ENCODE measurements around the gene ITGA7. TPM values are rescaled to one million over a fixed set of nuclear protein-coding genes. Genes with fewer than 3 reads are reported as not detected.
"Not testable (repeated sequence)": the region's sequence is repeated elsewhere in the genome, so short reads cannot be mapped to it uniquely, and the experiment has no call there.

ITGA7 gene
- total and polyA plus RNA-seq, 4 donors = 34.4 to 115 (median 66.4) TPM

DNA sequence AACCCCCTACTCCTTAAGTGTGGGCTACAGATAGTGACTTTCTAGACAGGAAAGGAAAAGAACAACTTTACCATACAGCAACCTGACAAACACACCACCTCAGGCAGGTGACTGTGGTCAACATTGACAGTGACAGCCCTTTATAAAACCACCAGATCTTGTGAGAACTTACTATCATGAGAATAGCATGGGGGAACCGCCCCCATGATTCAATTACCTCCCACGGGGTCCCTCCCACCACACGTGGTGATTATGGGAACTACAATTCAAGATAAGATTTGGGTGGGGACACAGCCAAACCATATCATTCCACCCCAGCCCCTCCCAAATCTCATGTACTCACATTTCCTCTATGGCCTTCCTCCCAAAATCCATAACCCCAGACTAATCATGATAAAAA, 54.7 kb downstream of the ITGA7 start:
- no peak for DNase-seq (ENCODE audit: low read depth in 4 of 6, low spot score in 6 of 6)
- no peaks in the 10 kb centered on the region for H3K27me3 ChIP-seq (ENCODE audit: control insufficient read depth, insufficient read depth, low read length)
- H3K9me3 ChIP-seq (ENCODE audit: control insufficient read depth, insufficient read depth, low read length) = no peaks in the 10 kb centered on the region
- WGBS (ENCODE audit: insufficient coverage) = 75% methylated on average over 2 of the region's 3 CpGs
- no peaks in the 10 kb centered on the region for H3K36me3 ChIP-seq (ENCODE audit: control insufficient read depth, insufficient read depth, low read length)
- no peaks in the 10 kb centered on the region for H3K4me1 ChIP-seq (ENCODE audit: control insufficient read depth, insufficient read depth, low read length)
- H3K27ac ChIP-seq (ENCODE audit: low read depth, low read length) = no peak overlapping the region
- H3K4me3 ChIP-seq (ENCODE audit: low read depth, low read length) = no peak overlapping the region

DNA sequence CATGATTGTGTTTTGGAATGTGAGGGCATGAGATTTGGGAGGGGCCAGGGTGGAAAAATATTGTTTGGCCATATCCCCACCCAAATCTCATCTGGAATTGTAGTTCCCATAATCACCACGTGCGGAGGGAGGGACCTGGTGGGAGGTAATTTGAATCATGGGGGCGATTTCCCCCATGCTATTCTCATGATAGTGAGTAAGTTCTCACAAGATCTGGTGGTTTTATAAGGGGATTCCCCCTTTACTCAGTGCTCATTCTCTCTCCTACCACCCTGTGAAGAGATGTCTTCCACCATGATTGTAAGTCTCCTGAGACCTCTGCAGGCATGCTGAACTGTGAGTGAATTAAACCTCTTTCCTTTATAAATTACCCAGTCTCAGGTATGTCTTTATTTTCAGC, 55.4 kb downstream of the ITGA7 start:
- no peaks in the 10 kb centered on the region for H3K36me3 ChIP-seq (ENCODE audit: control insufficient read depth, insufficient read depth, low read length)
- no peak overlapping the region for H3K4me3 ChIP-seq (ENCODE audit: low read depth, low read length)
- no peak overlapping the region for H3K27ac ChIP-seq (ENCODE audit: low read depth, low read length)
- DNase-seq (ENCODE audit: low read depth in 4 of 6, low spot score in 6 of 6) = no peak
- H3K4me1 ChIP-seq (ENCODE audit: control insufficient read depth, insufficient read depth, low read length) = no peaks in the 10 kb centered on the region
- no peaks in the 10 kb centered on the region for H3K27me3 ChIP-seq (ENCODE audit: control insufficient read depth, insufficient read depth, low read length)
- no CpG with 5 or more reads among the region's 3 CpGs for WGBS (ENCODE audit: insufficient coverage)
- no peaks in the 10 kb centered on the region for H3K9me3 ChIP-seq (ENCODE audit: control insufficient read depth, insufficient read depth, low read length)

DNA sequence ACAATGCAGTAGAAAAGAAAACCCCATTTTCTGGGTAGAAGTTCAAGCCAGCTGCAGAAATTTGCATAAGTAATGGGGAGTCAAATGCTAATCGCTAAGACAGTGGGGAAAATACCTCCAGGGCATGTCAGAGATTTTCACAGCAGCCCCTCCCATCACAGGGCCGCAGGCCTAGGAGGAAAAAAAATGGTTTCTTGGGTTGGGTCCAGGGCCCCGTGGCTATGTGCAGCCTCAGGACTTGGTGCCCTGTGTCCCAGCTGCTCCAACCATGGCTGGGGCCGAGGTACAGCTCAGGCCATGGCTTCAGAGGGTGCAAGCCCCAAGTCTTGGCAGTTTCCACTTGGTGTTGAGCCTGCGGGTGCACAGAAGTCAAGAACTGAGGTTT, 56.4 kb downstream of the ITGA7 start:
- no peaks in the 10 kb centered on the region for H3K36me3 ChIP-seq (ENCODE audit: control insufficient read depth, insufficient read depth, low read length)
- H3K9me3 ChIP-seq (ENCODE audit: control insufficient read depth, insufficient read depth, low read length) = no peaks in the 10 kb centered on the region
- DNase-seq (ENCODE audit: low read depth in 4 of 6, low spot score in 6 of 6) = no peak
- no peak overlapping the region for H3K4me3 ChIP-seq (ENCODE audit: low read depth, low read length)
- peaks cover 4% of the 10 kb centered on the region for H3K4me1 ChIP-seq (ENCODE audit: control insufficient read depth, insufficient read depth, low read length)
- H3K27ac ChIP-seq (ENCODE audit: low read depth, low read length) = no peak overlapping the region
- no peaks in the 10 kb centered on the region for H3K27me3 ChIP-seq (ENCODE audit: control insufficient read depth, insufficient read depth, low read length)
- WGBS (ENCODE audit: insufficient coverage) = 83% methylated on average over 3 of the region's 5 CpGs

DNA sequence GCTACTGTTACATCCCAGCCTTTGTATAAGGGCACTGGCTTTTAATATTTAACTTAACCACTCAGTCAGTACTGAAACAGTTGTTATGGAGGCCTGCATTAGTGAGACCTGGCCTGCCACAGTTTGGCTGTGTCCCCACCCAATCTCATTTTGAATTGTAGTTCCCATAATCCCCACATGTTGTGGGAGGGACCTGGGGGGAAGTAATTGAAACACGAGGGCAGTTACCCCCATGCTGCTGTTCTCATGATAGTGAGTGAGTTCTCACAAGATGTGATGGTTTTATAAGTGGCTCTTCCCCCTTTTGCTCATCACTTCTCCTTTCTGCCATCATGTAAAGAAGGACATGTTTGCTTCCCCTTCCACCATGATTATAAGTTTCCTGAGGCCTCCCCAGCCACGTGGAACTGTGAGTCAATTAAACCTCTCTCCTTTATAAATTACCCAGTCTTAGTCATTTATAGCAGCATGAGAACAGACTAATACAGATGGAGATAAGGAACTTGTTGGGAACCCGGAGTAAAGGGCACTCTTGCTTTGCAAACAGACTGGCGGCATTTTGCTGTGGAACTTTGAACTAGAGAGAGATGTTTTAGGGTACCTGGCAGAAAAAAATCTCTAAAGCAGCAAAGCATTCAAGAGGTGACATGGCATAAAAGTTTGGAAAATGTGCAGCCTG, 56.9 kb downstream of the ITGA7 start:
- DNase-seq (ENCODE audit: low read depth in 4 of 6, low spot score in 6 of 6); H3K27me3 ChIP-seq (ENCODE audit: control insufficient read depth, insufficient read depth, low read length); H3K4me3 ChIP-seq (ENCODE audit: low read depth, low read length); H3K4me1 ChIP-seq (ENCODE audit: control insufficient read depth, insufficient read depth, low read length); H3K36me3 ChIP-seq (ENCODE audit: control insufficient read depth, insufficient read depth, low read length); H3K9me3 ChIP-seq (ENCODE audit: control insufficient read depth, insufficient read depth, low read length); H3K27ac ChIP-seq (ENCODE audit: low read depth, low read length): not testable (repeated sequence)
- 79% methylated on average over 2 of the region's 4 CpGs for WGBS (ENCODE audit: insufficient coverage)

DNA sequence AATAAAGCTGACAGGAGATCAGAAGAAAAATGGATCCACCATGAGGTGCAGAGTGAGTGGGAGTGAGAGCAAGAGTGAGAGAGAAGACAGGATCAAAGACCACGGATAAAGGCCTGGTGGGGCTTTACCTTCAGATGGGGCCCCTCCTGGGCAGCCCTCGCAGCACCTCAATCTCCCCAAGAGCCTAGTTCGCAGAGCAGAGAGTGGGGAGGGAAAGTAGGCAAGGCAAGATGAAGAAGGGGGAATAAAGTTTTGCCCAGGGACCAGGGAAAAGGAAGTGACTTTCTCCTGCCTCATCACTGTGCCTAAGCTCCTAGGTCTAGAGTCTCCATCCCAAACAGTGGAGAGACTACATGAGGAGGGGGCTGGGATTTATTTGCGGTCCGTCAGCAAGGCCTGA, 60.7 kb downstream of the ITGA7 start:
- no peaks in the 10 kb centered on the region for H3K36me3 ChIP-seq (ENCODE audit: control insufficient read depth, insufficient read depth, low read length)
- DNase-seq (ENCODE audit: low read depth in 4 of 6, low spot score in 6 of 6) = no peak
- 97% methylated on average over 4 of the region's 5 CpGs for WGBS (ENCODE audit: insufficient coverage)
- H3K9me3 ChIP-seq (ENCODE audit: control insufficient read depth, insufficient read depth, low read length) = no peaks in the 10 kb centered on the region
- no peak overlapping the region for H3K4me3 ChIP-seq (ENCODE audit: low read depth, low read length)
- no peak overlapping the region for H3K27ac ChIP-seq (ENCODE audit: low read depth, low read length)
- H3K4me1 ChIP-seq (ENCODE audit: control insufficient read depth, insufficient read depth, low read length) = peaks cover 7% of the 10 kb centered on the region
- H3K27me3 ChIP-seq (ENCODE audit: control insufficient read depth, insufficient read depth, low read length) = no peaks in the 10 kb centered on the region

DNA sequence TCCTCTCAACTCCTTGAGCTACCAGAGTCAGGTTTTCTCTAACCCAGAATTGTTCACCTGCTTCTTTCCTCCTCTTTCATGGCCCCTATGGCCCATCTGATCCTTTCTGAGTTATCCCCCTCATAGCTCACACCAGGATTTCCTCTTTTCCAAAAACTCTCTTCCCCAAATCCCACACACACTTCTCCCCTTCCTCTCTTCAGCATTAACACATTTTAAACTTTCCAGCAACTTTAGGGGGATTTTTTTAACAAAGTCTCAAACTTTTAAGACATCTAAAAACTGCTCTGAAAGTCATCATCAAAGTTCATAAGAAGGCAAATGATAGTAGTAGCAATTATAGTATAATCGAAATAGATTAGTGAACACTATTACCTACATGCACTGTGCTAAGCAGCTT, 63.1 kb downstream of the ITGA7 start:
- no peaks in the 10 kb centered on the region for H3K9me3 ChIP-seq (ENCODE audit: control insufficient read depth, insufficient read depth, low read length)
- H3K4me1 ChIP-seq (ENCODE audit: control insufficient read depth, insufficient read depth, low read length) = peaks cover 10% of the 10 kb centered on the region
- no CpG with 5 or more reads among the region's 1 CpG for WGBS (ENCODE audit: insufficient coverage)
- DNase-seq (ENCODE audit: low read depth in 4 of 6, low spot score in 6 of 6) = no peak
- H3K27ac ChIP-seq (ENCODE audit: low read depth, low read length) = no peak overlapping the region
- no peaks in the 10 kb centered on the region for H3K36me3 ChIP-seq (ENCODE audit: control insufficient read depth, insufficient read depth, low read length)
- no peak overlapping the region for H3K4me3 ChIP-seq (ENCODE audit: low read depth, low read length)
- no peaks in the 10 kb centered on the region for H3K27me3 ChIP-seq (ENCODE audit: control insufficient read depth, insufficient read depth, low read length)

DNA sequence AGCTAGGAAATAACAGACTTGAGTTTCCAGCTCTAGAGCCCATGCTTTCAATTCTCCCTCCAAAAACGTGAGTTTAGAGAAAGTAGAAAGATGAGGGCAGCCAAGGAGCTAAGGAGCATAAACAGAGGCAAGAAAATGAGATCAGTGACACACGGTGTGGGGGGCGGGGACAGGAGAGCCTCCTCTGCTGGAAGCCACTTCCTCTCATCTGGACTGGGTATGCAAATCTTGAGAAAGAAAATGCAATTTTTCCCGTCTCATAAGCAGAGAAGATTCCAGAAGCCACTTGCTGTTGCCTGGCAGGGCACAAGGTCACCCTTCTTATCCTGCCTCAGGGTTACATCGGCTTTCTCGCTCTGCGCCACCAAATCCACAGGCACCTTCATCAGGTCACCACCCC, 65.0 kb downstream of the ITGA7 start:
- H3K4me1 ChIP-seq (ENCODE audit: control insufficient read depth, insufficient read depth, low read length) = peaks cover 10% of the 10 kb centered on the region
- DNase-seq (ENCODE audit: low read depth in 4 of 6, low spot score in 6 of 6) = no peak
- WGBS (ENCODE audit: insufficient coverage) = 69% methylated on average over 7 of the region's 7 CpGs
- H3K27me3 ChIP-seq (ENCODE audit: control insufficient read depth, insufficient read depth, low read length) = no peaks in the 10 kb centered on the region
- no peaks in the 10 kb centered on the region for H3K36me3 ChIP-seq (ENCODE audit: control insufficient read depth, insufficient read depth, low read length)
- H3K4me3 ChIP-seq (ENCODE audit: low read depth, low read length) = no peak overlapping the region
- no peaks in the 10 kb centered on the region for H3K9me3 ChIP-seq (ENCODE audit: control insufficient read depth, insufficient read depth, low read length)
- H3K27ac ChIP-seq (ENCODE audit: low read depth, low read length) = no peak overlapping the region

DNA sequence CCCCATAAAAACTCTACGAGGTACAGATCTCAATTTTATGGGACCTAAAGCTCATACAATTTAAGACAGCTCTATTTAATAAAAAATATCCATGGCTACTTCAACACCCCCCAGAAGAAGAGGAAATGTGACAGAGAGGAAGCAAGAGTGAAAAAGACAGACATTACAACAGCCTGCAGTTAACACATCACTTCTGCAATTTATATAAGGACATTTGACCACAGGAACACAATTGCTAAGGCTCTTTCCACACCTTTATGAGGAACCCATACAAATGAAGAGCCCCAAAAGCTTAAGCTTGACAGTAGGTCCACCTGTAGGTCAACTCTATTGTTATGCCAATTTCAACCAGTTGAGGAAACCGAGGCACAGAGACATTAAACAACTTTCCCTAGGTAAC, 65.4 kb downstream of the ITGA7 start:
- no peaks in the 10 kb centered on the region for H3K9me3 ChIP-seq (ENCODE audit: control insufficient read depth, insufficient read depth, low read length)
- H3K27ac ChIP-seq (ENCODE audit: low read depth, low read length) = no peak overlapping the region
- no CpG with 5 or more reads among the region's 2 CpGs for WGBS (ENCODE audit: insufficient coverage)

DNA sequence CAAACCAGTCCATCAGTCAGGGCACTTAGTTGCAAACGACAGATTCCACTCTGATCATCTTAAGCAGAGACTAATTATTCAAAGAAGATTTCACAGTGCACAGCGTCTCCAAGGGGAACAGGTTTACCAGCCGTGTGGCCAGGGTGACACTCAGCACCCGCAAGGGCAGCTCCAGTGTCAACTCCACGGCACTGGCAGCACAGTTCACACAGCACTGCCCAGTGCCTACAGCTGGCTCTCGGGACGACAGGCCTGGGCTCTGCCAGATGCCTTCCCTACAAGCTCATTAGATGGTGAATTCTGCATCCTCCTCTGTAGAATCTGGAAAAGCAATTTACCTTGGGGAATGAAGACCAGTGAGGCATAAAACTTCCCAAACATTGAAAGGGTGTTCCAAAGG, 66.1 kb downstream of the ITGA7 start:
- Histone ChIP-seq H3K27ac (ENCODE audit: low read depth, low read length) (no peak overlapping the region), H3K9me3 (ENCODE audit: control insufficient read depth, insufficient read depth, low read length) (no peaks in the 10 kb centered on the region)

More for the DNA sequence above, 65.4 kb downstream of the ITGA7 start:
- no peak for DNase-seq (ENCODE audit: low read depth in 4 of 6, low spot score in 6 of 6)
- H3K4me1 ChIP-seq (ENCODE audit: control insufficient read depth, insufficient read depth, low read length) = peaks cover 10% of the 10 kb centered on the region
- no peaks in the 10 kb centered on the region for H3K27me3 ChIP-seq (ENCODE audit: control insufficient read depth, insufficient read depth, low read length)
- H3K36me3 ChIP-seq (ENCODE audit: control insufficient read depth, insufficient read depth, low read length) = no peaks in the 10 kb centered on the region
- H3K4me3 ChIP-seq (ENCODE audit: low read depth, low read length) = no peak overlapping the region

DNA sequence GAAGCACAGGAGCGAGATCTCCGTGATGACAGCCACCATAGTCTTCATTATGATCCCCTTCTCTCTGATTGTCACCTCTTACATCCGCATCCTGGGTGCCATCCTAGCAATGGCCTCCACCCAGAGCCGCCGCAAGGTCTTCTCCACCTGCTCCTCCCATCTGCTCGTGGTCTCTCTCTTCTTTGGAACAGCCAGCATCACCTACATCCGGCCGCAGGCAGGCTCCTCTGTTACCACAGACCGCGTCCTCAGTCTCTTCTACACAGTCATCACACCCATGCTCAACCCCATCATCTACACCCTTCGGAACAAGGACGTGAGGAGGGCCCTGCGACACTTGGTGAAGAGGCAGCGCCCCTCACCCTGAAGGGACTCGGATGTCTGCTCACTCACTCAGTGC, 70.2 kb downstream of the ITGA7 start:
- Histone ChIP-seq H3K9me3 (ENCODE audit: control insufficient read depth, insufficient read depth, low read length) (no peaks in the 10 kb centered on the region), H3K4me1 (ENCODE audit: control insufficient read depth, insufficient read depth, low read length) (peaks cover 3% of the 10 kb centered on the region), H3K27ac (ENCODE audit: low read depth, low read length) (no peak overlapping the region), H3K36me3 (ENCODE audit: control insufficient read depth, insufficient read depth, low read length) (no peaks in the 10 kb centered on the region), H3K4me3 (ENCODE audit: low read depth, low read length) (no peak overlapping the region), H3K27me3 (ENCODE audit: control insufficient read depth, insufficient read depth, low read length) (no peaks in the 10 kb centered on the region)
- 91% methylated on average over 15 of the region's 15 CpGs for WGBS (ENCODE audit: insufficient coverage)
- DNase-seq (ENCODE audit: low read depth in 4 of 6, low spot score in 6 of 6) = no peak

More for the DNA sequence above, 66.1 kb downstream of the ITGA7 start:
- H3K27me3 ChIP-seq (ENCODE audit: control insufficient read depth, insufficient read depth, low read length) = no peaks in the 10 kb centered on the region
- no peak overlapping the region for H3K4me3 ChIP-seq (ENCODE audit: low read depth, low read length)
- no peak for DNase-seq (ENCODE audit: low read depth in 4 of 6, low spot score in 6 of 6)
- peaks cover 8% of the 10 kb centered on the region for H3K4me1 ChIP-seq (ENCODE audit: control insufficient read depth, insufficient read depth, low read length)
- H3K36me3 ChIP-seq (ENCODE audit: control insufficient read depth, insufficient read depth, low read length) = no peaks in the 10 kb centered on the region
- 73% methylated on average over 6 of the region's 7 CpGs for WGBS (ENCODE audit: insufficient coverage)
